GM21360 (cell line): ENCODE data around the gene TAF13.
"Not testable (repeated sequence)": the region's sequence is repeated elsewhere in the genome, so short reads cannot be mapped to it uniquely, and the experiment has no call there.

Source experiments
- ATAC-seq: cut with Tn5 transposase; IDR thresholded peaks from one replicate; pipeline ENCODE4 v1.9.1; 2021; ENCODE audit warnings: mild to moderate bottlenecking, moderate library complexity; ENCODE audit not compliant: unreplicated experiment

TAF13 gene

GRCh38 chr1:109091839-109092193 lies 16.0 kb upstream of the TAF13 start:
- no peak for ATAC-seq

- ATAC-seq = peak; percentile 25
Observed at GRCh38 chr1:109091078-109091838, 15.5 kb upstream of the TAF13 start.

GRCh38 chr1:109090196-109091077 lies 14.6 kb upstream of the TAF13 start, which contains the start of gene TMEM167B:
TSS of gene TMEM167B (plus strand) at chr1:109090764. CDS start at chr1:109090873, 109 bp downstream.
- peak; percentile 89 for ATAC-seq

- no peak for ATAC-seq
Observed at GRCh38 chr1:109089242-109090015, 13.6 kb upstream of the TAF13 start.

DNA sequence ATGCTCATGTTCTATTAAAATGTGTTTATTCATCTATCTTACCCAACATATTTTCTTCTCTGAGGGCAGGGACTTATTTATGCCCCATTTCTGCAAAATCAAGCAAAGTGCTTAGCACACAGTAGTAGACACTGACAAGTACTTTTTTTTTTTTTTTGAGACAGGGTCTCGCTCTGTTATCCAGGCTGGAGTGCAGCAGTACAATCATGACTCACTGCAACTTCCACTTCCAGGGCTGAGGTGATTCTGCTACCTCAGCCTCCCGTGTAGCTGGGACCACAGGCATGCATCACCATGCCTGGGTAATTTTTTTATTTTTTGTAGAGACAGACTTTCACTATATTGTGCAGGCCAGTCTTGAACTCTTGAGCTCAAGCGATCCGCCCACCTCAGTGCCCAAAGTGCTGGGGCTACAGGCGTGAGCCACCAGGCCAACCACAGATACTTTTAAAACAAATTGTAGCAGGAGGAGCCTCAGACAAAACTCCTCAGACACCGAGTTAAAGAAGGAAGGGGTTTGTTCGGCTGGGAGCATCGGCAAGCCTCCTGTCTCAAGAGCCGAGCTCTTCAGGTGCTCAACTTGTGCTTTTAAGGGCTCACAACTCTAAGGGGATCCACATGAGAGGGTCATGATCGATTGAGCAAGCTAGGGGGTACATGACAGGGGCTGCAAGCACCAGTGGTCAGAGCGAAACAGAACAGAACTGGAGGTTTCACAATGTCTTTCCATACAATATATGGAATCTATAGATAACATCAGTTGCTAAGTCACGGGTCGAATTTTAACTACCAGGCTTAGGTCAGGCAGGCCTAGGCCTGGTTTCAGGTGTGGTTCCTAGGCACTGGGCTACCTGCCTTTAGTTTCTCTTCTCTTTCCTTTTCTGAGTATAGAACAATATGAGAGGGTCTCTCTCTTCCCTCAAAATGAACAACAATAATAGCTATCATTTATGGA lies 9.0 kb upstream of the TAF13 start:
- no peak for ATAC-seq

DNA sequence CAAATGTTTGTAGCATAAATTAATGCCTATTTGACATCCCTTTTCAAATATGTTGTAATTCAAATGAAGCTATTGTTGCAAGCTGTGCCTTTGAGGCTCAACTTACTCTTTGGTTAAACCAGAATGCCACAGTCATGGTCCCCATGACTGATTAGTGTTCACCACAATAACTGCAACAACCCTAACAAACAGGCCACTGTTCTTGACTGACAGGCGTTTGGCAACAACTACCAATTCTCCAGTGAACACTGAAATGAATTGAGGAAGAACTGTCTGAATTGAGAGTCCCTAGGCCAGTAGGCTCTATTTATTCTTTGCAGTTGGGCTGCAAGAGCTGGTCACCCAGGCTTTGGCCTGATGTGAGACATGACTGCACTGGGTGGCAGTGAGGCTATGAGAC lies 8.1 kb upstream of the TAF13 start:
- ATAC-seq = no peak

DNA sequence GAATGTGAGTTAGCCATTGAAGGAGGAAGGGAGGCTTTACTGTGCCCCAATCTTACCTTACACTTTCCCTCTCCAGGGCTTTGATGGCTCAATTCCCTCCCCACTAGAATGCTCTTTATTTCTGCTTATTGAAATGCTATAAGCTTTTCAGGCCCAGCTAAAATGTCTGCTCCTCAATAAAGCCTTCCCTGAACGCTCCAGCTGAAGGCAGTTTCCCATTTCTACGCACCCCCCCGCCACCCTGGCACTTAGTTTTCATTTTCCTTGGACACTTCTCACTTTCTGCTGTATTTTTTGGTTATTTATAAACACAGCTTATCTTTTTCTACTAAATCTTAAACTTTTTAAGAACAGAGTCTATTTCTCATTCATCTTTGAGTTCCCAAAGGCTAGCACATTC lies 7.7 kb upstream of the TAF13 start:
- ATAC-seq = no peak

GRCh38 chr1:109080441-109081082 lies 4.8 kb upstream of the TAF13 start:
- ATAC-seq = no peak

- no peak for ATAC-seq
Observed at GRCh38 chr1:109079240-109079622, 3.4 kb upstream of the TAF13 start.

DNA sequence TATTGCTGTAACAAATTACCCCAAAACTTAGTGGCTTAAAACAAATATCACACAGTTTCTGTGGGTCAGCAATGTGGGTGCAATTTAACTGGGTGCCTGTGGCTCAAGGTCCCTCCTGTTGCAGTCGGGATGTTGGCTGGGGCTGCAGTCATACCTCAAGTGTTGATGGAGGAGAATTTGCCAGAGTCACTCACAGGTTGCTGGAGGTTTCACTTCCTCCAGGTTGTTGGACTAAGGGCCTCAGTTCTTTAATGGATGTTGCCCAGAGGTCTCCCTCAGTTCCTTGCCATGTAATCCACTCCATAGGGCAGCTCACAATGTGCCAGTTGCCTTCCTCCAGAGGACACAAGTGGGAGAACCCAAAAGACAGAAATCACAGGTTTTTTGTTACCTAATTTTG lies 2.5 kb upstream of the TAF13 start:
- no peak for ATAC-seq

DNA sequence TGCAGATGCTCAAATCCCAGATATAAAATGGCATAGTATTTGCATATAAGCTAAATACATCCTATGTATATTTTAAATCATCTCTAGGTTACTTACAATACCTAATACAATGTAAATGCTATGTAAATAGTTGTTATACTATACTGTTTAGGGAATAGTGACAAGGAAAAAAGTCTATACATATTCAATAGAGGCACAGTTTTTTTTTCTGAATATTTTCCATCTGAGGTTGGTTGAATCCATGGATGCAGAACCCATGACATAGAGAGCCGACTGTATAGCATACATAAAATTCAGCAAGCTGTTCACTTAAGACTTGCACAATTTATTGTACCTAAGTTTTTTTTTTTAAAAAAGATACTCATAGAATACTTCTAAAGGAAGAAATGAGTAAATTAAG lies 6.5 kb downstream of the TAF13 start:
- ATAC-seq = no peak

DNA sequence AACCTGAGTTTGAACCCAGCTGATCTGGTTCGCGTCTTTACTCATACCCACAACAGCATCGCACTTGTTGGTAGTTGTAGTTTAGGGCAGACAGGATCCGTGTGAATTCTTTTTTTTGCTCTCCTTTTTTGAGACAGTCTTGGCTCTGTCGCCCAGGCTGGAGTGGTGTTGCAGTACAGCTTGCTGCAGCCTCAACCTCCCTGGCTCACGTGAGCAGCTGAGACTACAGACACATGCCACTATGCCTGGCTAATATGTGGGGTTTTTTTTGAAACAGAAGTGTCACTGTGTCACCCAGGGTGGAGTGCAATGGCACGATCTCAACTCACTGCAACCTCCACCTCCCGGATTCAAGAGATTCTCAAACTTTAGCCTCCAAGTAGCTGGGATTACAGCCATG lies 7.9 kb downstream of the TAF13 start:
- ATAC-seq = no peak

DNA sequence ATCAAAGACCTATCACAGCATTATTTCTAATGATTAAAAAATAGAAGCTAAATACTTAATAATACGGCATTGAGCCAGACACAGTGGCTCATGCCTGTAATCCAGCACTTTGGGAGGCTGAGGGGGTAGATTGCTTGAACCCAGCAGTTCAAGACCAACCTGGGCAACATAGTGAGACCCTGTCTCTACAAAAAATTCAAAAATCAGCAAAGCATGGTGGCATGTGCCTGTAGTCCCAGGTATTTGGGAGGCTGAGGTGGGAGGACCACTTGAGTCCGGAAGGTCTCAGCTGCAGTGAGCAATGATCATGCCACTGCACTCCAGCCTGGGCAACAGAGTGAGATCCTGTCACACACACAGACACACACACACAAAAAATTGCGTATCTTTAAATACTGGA lies 10.7 kb downstream of the TAF13 start:
- no peak for ATAC-seq

GRCh38 chr1:109061183-109061582 lies 14.6 kb downstream of the TAF13 start:
- no peak for ATAC-seq

DNA sequence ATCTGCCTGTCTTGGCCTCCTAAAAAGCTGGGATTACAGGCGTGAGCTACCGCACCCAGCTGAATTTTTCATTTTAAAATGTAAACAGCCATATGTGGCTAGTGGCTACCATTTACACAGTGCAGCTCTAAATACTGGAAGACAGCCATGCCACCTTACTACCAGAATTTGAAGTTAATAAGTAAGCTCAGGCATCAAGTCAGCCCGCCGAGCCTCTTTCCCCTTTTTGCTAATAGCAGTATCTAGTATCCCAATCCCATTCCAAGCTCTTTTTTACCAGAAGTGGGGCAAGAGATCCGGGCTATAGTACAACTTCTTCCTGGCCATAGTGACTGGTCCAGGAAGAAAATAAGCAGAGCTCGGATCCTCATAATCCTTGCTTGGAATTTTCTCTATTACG lies 15.1 kb downstream of the TAF13 start:
- ATAC-seq = no peak

- ATAC-seq = no peak
Observed at GRCh38 chr1:109059026-109059425, 16.8 kb downstream of the TAF13 start.

- ATAC-seq = no peak
Observed at GRCh38 chr1:109056064-109056463, 19.7 kb downstream of the TAF13 start.

- ATAC-seq = not testable (repeated sequence)
Observed at GRCh38 chr1:109052145-109052544, 23.7 kb downstream of the TAF13 start.

DNA sequence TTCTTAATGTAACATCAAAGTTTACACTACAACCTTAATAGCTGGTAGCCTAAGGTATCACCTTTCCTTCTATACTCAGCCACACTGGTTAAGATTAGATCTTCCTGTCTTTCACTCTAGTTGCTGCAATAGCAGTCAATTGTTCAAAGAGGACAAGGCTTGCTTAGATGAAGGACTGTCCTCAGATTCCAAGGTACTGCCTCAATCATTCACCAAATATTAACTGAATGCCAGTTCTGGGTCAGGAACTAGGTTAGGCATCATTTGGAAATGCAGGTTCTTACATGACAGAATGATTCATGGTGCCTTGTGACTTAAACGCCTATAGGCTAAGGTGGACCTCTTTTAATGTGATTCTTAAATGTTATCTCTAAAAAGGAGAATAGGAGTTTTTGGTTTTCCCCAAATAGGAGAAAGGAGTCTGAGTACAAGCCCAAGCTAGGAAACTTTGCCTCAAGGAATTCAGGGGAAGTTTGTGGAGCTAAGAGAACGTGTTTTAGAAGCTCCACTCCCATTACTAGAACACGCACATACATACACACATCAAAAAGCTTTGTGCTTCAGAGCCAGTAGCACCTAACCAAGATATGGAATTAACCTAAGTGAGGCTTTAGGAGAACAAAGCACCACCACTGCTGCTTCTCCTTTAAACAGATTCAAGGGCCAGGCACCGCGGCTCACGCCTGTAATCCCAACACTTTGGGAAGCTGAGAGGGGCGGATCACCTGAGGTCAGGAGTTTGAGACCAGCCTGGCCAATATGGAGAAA lies 25.4 kb downstream of the TAF13 start:
- ATAC-seq = no peak
